Adrenal gland (tissue), 12 donors: ENCODE data around the gene KDM2B. TPM values are rescaled to one million over a fixed set of nuclear protein-coding genes. Genes with fewer than 3 reads are reported as not detected.

ENCODE experiments used
- DNase-seq, 7 donors: peaks; one replicate each; pipeline ENCODE4 v3.0.0-alpha.2; 2019 to 2020
- H3K27ac ChIP-seq, 5 donors: fragments of 200-600 bp; sonication (generic) in 4 of 5; 1 replicate in 3 of 5; 2 replicates in 2 of 5; pipeline versions ENCODE4 v1.5.1 to v1.8.0; 2016 to 2020; ENCODE audit warnings: mild to moderate bottlenecking in 1 of 5
- H3K27me3 ChIP-seq: fragments of 200-600 bp; 2 replicates; pipeline ENCODE4 v1.8.0; 2021
- H3K36me3 ChIP-seq, 2 donors: fragments of 200-600 bp; replicated peaks in 1 of 2; 1 replicate in 1 of 2; 2 replicates in 1 of 2; pipeline versions ENCODE4 v1.5.1 to v1.8.0; 2018 to 2022
- H3K4me1 ChIP-seq, 2 donors: fragments of 200-600 bp; replicated peaks in 1 of 2; 1 replicate in 1 of 2; 2 replicates in 1 of 2; pipeline versions ENCODE4 v1.5.1 to v1.8.0; 2018 to 2021
- H3K4me3 ChIP-seq, 4 donors: fragments of 200-600 bp; sonication (generic) in 3 of 4; one replicate each; pipeline ENCODE4 v1.5.1; 2016 to 2018
- H3K9me3 ChIP-seq, 3 donors: fragments of 200-600 bp; sonication (generic) in 1 of 3; replicated peaks in 1 of 3; 1 replicate in 2 of 3; 2 replicates in 1 of 3; pipeline versions ENCODE4 v1.5.1 to v1.8.0; 2016 to 2021
- CTCF ChIP-seq, 6 experiments: fragments of 450-650 bp in 4 of 6; fragments of 200-600 bp in 2 of 6; sonication (generic) in 1 of 6; IDR thresholded peaks; 1 replicate in 5 of 6; 2 replicates in 1 of 6; pipeline versions ENCODE4 v1.5.1 to v1.8.0; 2016 to 2021; ENCODE audit warnings: antibody characterized with exemption in 6 of 6, mild to moderate bottlenecking in 2 of 6, moderate library complexity in 1 of 6
- POLR2A ChIP-seq, 2 donors: fragments of 450-650 bp; IDR thresholded peaks; one replicate each; pipeline ENCODE4 v1.6.1; 2017; ENCODE audit warnings: antibody characterized with exemption in 2 of 2, mild to moderate bottlenecking in 2 of 2, moderate library complexity in 1 of 2
- WGBS, 4 donors: extraction: QIAGEN DNeasy Blood & Tissue Kit in 2 of 4; methylation state at CpG; one replicate each; pipeline versions ENCODE4 v1.1.5 to v1.1.7; 2013 to 2017; 5-methylcytosine and 5-hydroxymethylcytosine counted together
- intact Hi-C, 2 donors: fragments of 100-400 bp; cut with DNase I; formaldehyde crosslinking; loops; one replicate each; pipeline versions ENCODE4 v1.14.1 to v1.15.0; 2022 to 2023
- polyA plus RNA-seq, 3 donors: library from polyadenylated mRNA; stranded (reverse); fragments of 200-250 nt in 2 of 3; fragments of 350-450 nt in 1 of 3; fragmentation: Illumina TruSeq in 1 of 3; extraction: RNeasy Lipid Tissue Mini Kit (QIAGEN cat#74804) in 1 of 3; gene quantifications; one replicate each; pipeline ENCODE4 v1.2.3, GENCODE V29; 2013 to 2014
- total RNA-seq, 9 donors: library from RNA; depleted of rRNA in 4 of 9; stranded (reverse); fragments of >200 nt in 4 of 9; fragments of 120-200 nt in 1 of 9; fragmentation: NEBNext Ultra II Directional in 1 of 9; extraction: Animal tissue kit (Norgen Biotek cat#: 25700) in 1 of 9; gene quantifications; one replicate each; pipeline versions ENCODE4 v1.1.0 to v1.2.4, GENCODE V29; 2013 to 2023
- donor health status: healthy with polysubstance abuse.
- donor health status: Bipolar disorder and iron deficiency.
- donor health status: DM: yes; HTN: yes; CAD: no.
- donor health status: DM: no; HTN: no; CAD: no.
- donor health status: DM: no; HTN: no; CAD: no.
- donor health status: DM: yes; HTN: yes; CAD: no.

KDM2B gene
- total and polyA plus RNA-seq, 12 donors: 5.0 to 40.6 (median 17.2) TPM

- intact Hi-C loops: no loop called here
- no peak for DNase-seq
- 64 to 90% (median 75%) methylated on average over 6 to 16 of the region's 16 CpGs for WGBS, 4 donors
- Histone ChIP-seq H3K27ac (no peak overlapping the region), H3K27me3 (no peaks in the 10 kb centered on the region), H3K4me3 (no peak overlapping the region), H3K4me1 (no peaks in the 10 kb centered on the region), H3K9me3 (no peaks in the 10 kb centered on the region), H3K36me3 (no peaks in the 10 kb centered on the region)
- TF ChIP-seq POLR2A (IDR thresholded peaks at IDR 0.05) (no peak), CTCF (IDR thresholded peaks at IDR 0.05) (no peak)
Observed at GRCh38 chr12:121523741-121524140, 57.1 kb downstream of the KDM2B start.

GRCh38 chr12:121522971-121523370, 57.9 kb downstream of the KDM2B start:
- Histone ChIP-seq H3K4me1 (no peaks in the 10 kb centered on the region), H3K36me3 (no peaks in the 10 kb centered on the region), H3K9me3 (no peaks in the 10 kb centered on the region), H3K4me3 (no peak overlapping the region), H3K27ac (no peak overlapping the region), H3K27me3 (no peaks in the 10 kb centered on the region)
- DNase-seq: no peak
- 43 to 74% (median 66%) methylated on average over 11 of the region's 11 CpGs for WGBS, 4 donors
- TF ChIP-seq POLR2A (IDR thresholded peaks at IDR 0.05): no peak
- no peak for TF ChIP-seq CTCF (IDR thresholded peaks at IDR 0.05)
- intact Hi-C loops: no loop called here

GRCh38 chr12:121520586-121521086, 60.2 kb downstream of the KDM2B start:
- TF ChIP-seq POLR2A (IDR thresholded peaks at IDR 0.05) (no peak), CTCF (IDR thresholded peaks at IDR 0.05) (no peak)
- H3K27me3 ChIP-seq: no peaks in the 10 kb centered on the region
- H3K27ac ChIP-seq: no peak overlapping the region
- H3K4me1 ChIP-seq: no peaks in the 10 kb centered on the region
- H3K4me3 ChIP-seq: no peak overlapping the region
- DNase-seq: no peak
- H3K9me3 ChIP-seq: no peaks in the 10 kb centered on the region
- WGBS, 4 donors: 79 to 87% (median 84%) methylated on average over 16 to 20 of the region's 20 CpGs
- intact Hi-C loops: no loop called here
- H3K36me3 ChIP-seq: no peaks in the 10 kb centered on the region

GRCh38 chr12:121520119-121520518, 60.7 kb downstream of the KDM2B start:
- TF ChIP-seq POLR2A (IDR thresholded peaks at IDR 0.05) (no peak), CTCF (IDR thresholded peaks at IDR 0.05) (no peak)
- WGBS, 4 donors: 86 to 93% (median 90%) methylated on average over 11 to 13 of the region's 13 CpGs
- no peak for DNase-seq
- no peaks in the 10 kb centered on the region for H3K4me1 ChIP-seq
- no peak overlapping the region for H3K27ac ChIP-seq
- H3K36me3 ChIP-seq: no peaks in the 10 kb centered on the region
- intact Hi-C loops: no loop called here
- no peaks in the 10 kb centered on the region for H3K27me3 ChIP-seq
- H3K4me3 ChIP-seq: no peak overlapping the region
- no peaks in the 10 kb centered on the region for H3K9me3 ChIP-seq
